ENCODE measurements around the gene MYLIP.

Gene MYLIP

GRCh38 chr6:16098211-16098610, 30.7 kb upstream of the MYLIP start:
- H3K4me3 Mint-ChIP-seq, result no peak overlapping the region
- H3K27me3 Mint-ChIP-seq, result no peaks in the 10 kb centered on the region
- no peak overlapping the region for H3K27ac Mint-ChIP-seq
- H3K9me3 Mint-ChIP-seq (ENCODE audit: low read depth), result no peaks in the 10 kb centered on the region
- no peaks in the 10 kb centered on the region for H3K4me1 Mint-ChIP-seq (ENCODE audit: low read depth)
- H3K36me3 Mint-ChIP-seq, result peaks cover 8% of the 10 kb centered on the region

GRCh38 chr6:16102208-16102607, 26.7 kb upstream of the MYLIP start:
- H3K4me1 Mint-ChIP-seq (ENCODE audit: low read depth), result no peaks in the 10 kb centered on the region
- H3K36me3 Mint-ChIP-seq, result peaks cover 3% of the 10 kb centered on the region
- no peaks in the 10 kb centered on the region for H3K27me3 Mint-ChIP-seq
- H3K27ac Mint-ChIP-seq, result no peak overlapping the region
- no peak overlapping the region for H3K4me3 Mint-ChIP-seq
- no peaks in the 10 kb centered on the region for H3K9me3 Mint-ChIP-seq (ENCODE audit: low read depth)

GRCh38 chr6:16103722-16104121, 25.2 kb upstream of the MYLIP start:
- Mint-ChIP-seq H3K27me3 (no peaks in the 10 kb centered on the region), H3K4me1 (ENCODE audit: low read depth) (no peaks in the 10 kb centered on the region), H3K4me3 (no peak overlapping the region), H3K27ac (no peak overlapping the region), H3K9me3 (ENCODE audit: low read depth) (no peaks in the 10 kb centered on the region), H3K36me3 (peaks cover 3% of the 10 kb centered on the region)

DNA sequence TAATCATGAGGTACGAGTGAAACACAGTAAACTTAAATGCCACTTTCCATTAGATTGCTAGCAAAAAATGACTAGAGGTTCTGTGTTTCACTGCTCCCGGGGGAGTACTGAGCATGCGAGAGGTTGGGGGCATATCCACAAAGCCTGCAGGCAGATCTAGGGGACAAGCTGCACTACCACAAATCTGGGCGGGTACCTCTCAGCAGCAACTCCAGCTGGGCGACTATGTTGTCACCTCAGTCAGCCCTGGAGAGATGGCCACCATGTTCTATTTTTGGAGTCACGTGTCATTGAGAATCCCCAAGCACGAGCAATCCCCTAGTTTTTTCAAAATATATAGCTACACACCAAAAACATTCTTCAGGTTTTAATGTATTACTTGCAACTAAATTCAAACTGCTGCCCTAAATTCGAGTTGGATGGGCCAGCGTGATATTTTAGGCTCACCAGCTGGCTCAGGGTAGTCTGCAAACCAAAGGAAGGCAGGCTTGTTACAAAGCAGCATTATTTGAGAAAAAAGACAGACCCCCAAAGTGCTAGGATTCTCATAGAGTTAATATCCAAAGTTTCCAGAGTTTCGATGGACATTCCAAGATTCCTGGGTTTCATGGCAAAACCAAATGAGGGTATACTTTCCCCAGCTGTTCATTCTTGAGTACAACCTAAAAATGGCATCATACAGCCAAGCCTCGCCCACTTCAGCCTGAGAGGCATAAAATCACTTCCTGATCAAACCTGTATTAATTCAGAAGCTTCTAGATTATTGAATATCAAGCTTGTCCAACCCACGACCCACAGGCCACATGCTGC, 24.1 kb upstream of the MYLIP start:
- Mint-ChIP-seq H3K4me1 (ENCODE audit: low read depth) (no peaks in the 10 kb centered on the region), H3K27ac (no peak overlapping the region), H3K27me3 (no peaks in the 10 kb centered on the region), H3K36me3 (peaks cover 3% of the 10 kb centered on the region), H3K9me3 (ENCODE audit: low read depth) (no peaks in the 10 kb centered on the region), H3K4me3 (no peak overlapping the region)

- Mint-ChIP-seq H3K27ac (no peak overlapping the region), H3K36me3 (peaks cover 3% of the 10 kb centered on the region), H3K27me3 (no peaks in the 10 kb centered on the region), H3K4me3 (no peak overlapping the region), H3K9me3 (ENCODE audit: low read depth) (no peaks in the 10 kb centered on the region), H3K4me1 (ENCODE audit: low read depth) (no peaks in the 10 kb centered on the region)
Measured at GRCh38 chr6:16105854-16106253, 23.0 kb upstream of the MYLIP start.

- H3K36me3 Mint-ChIP-seq, result no peaks in the 10 kb centered on the region
- H3K4me1 Mint-ChIP-seq (ENCODE audit: low read depth), result no peaks in the 10 kb centered on the region
- no peaks in the 10 kb centered on the region for H3K27me3 Mint-ChIP-seq
- H3K27ac Mint-ChIP-seq, result no peak overlapping the region
- H3K4me3 Mint-ChIP-seq, result no peak overlapping the region
- H3K9me3 Mint-ChIP-seq (ENCODE audit: low read depth), result no peaks in the 10 kb centered on the region
Measured at GRCh38 chr6:16106991-16107787, 21.7 kb upstream of the MYLIP start.

DNA sequence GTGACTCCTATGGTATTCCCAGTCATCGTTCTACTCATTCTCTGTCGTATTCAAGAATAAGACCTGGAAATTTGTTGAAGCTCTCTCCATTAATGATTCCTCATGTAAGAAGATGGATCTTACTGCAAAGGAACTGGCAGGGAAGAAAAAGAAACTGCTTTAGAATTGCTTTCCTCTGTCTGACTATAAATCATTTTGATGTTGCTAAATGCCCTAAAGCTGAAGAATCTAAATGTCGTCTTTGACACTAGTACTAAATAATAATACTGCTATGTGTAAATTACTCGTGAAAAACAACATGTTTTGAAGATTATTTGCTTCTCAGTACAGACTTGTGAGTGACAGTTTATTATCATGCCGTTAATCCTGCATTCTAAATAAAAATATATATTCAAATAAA, 20.5 kb upstream of the MYLIP start:
- Mint-ChIP-seq H3K4me3 (no peak overlapping the region), H3K36me3 (no peaks in the 10 kb centered on the region), H3K27ac (no peak overlapping the region), H3K27me3 (no peaks in the 10 kb centered on the region), H3K9me3 (ENCODE audit: low read depth) (no peaks in the 10 kb centered on the region), H3K4me1 (ENCODE audit: low read depth) (no peaks in the 10 kb centered on the region)

- no peaks in the 10 kb centered on the region for H3K36me3 Mint-ChIP-seq
- H3K4me1 Mint-ChIP-seq (ENCODE audit: low read depth), result no peaks in the 10 kb centered on the region
- no peaks in the 10 kb centered on the region for H3K27me3 Mint-ChIP-seq
- no peak overlapping the region for H3K27ac Mint-ChIP-seq
- H3K9me3 Mint-ChIP-seq (ENCODE audit: low read depth), result no peaks in the 10 kb centered on the region
- H3K4me3 Mint-ChIP-seq, result no peak overlapping the region
Measured at GRCh38 chr6:16108921-16109658, 19.8 kb upstream of the MYLIP start.

DNA sequence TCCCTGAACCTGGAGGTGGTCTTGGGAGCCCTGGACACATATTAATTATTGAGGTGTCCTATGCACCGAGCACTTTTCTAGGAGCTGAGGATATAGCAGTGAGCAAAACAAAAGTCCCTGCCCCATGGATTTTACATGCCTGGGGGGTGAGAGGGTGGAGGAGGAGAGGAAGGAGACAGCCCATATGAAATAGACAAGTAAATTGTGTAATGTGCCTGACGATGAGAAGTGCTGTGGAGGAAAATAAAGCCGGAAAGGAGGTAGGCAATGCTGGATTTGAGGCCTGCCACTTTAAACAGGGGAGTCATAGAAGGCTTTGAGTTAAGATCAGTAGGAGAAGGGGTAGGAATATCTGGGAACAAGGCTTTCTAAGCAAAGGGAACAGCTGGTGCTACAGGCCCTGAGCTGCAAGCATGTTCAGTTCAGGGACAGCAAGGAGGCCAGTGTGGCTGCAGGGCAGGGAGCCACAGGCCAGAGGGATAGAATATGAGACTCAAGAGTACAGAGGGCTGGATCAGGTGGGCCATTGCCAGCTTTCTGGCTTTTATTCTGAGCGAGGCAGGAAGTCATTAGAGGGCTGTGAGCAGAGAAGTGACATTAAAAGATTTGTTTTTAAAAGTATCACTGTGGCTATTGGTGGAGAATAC, 19.1 kb upstream of the MYLIP start:
- Mint-ChIP-seq H3K27ac (no peak overlapping the region), H3K9me3 (ENCODE audit: low read depth) (no peaks in the 10 kb centered on the region), H3K27me3 (no peaks in the 10 kb centered on the region), H3K36me3 (no peaks in the 10 kb centered on the region), H3K4me3 (no peak overlapping the region), H3K4me1 (ENCODE audit: low read depth) (no peaks in the 10 kb centered on the region)

GRCh38 chr6:16118825-16119224, 10.1 kb upstream of the MYLIP start:
- Mint-ChIP-seq H3K4me1 (ENCODE audit: low read depth) (no peaks in the 10 kb centered on the region), H3K9me3 (ENCODE audit: low read depth) (no peaks in the 10 kb centered on the region), H3K27ac (no peak overlapping the region), H3K4me3 (no peak overlapping the region), H3K27me3 (peaks cover 5% of the 10 kb centered on the region), H3K36me3 (no peaks in the 10 kb centered on the region)

GRCh38 chr6:16121339-16121738, 7.5 kb upstream of the MYLIP start:
- Mint-ChIP-seq H3K4me1 (ENCODE audit: low read depth) (no peaks in the 10 kb centered on the region), H3K27ac (no peak overlapping the region), H3K27me3 (peaks cover 6% of the 10 kb centered on the region), H3K4me3 (no peak overlapping the region), H3K36me3 (no peaks in the 10 kb centered on the region), H3K9me3 (ENCODE audit: low read depth) (no peaks in the 10 kb centered on the region)

- Mint-ChIP-seq H3K4me3 (no peak overlapping the region), H3K9me3 (ENCODE audit: low read depth) (no peaks in the 10 kb centered on the region), H3K36me3 (no peaks in the 10 kb centered on the region), H3K27ac (no peak overlapping the region), H3K27me3 (peaks cover 6% of the 10 kb centered on the region), H3K4me1 (ENCODE audit: low read depth) (no peaks in the 10 kb centered on the region)
Measured at GRCh38 chr6:16122197-16122596, 6.7 kb upstream of the MYLIP start.

DNA sequence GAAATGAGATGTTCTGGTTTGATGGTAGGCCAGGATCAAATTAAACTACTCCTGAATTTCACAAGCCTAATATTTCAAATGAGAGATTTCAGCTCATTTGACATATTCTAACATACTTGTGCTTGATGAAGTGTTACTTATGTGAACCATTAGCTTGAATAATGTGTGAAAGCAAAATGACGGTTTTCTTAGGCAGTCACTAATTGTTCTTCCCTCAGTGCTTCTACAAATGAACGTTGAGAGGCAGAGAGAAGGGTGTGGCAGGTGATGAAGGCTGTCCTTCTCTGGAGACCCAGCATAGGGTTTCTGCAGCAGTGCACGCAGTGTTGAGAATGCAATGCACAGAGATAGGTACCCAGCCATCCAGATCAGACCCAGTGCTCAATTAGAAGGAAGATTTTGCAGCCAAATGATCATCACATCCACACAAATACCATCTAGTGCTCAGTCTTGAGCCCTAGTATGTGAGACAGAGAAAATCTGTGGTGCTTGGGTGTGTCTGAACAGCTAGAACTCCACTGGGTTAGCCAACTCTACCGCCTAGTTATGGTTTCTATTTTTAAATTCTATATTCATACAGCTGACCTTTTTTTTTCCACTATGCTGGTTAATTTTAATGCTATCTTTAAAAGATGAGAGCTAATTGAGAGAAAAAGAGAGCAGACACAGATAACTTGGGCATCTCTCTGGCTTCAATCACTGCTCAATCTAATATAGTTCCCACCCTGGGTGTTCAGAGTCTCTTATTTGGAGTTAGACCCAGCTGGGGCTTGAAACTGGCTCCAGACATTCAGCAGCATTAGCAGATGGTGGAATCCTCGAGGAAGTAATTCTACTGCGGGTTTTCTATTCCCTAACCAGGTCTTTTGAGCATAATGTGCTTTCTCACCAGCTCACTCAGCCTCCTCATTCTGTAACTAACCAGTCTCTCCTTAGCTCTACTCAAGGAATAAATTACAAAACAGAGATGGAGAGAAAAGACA, 4.4 kb upstream of the MYLIP start:
- Mint-ChIP-seq H3K27ac (no peak overlapping the region), H3K4me3 (no peak overlapping the region), H3K9me3 (ENCODE audit: low read depth) (no peaks in the 10 kb centered on the region), H3K4me1 (ENCODE audit: low read depth) (peaks cover 4% of the 10 kb centered on the region), H3K27me3 (peaks cover 6% of the 10 kb centered on the region), H3K36me3 (no peaks in the 10 kb centered on the region)

- Mint-ChIP-seq H3K36me3 (no peaks in the 10 kb centered on the region), H3K27ac (no peak overlapping the region), H3K4me3 (no peak overlapping the region), H3K9me3 (ENCODE audit: low read depth) (no peaks in the 10 kb centered on the region), H3K27me3 (peaks cover 4% of the 10 kb centered on the region), H3K4me1 (ENCODE audit: low read depth) (peaks cover 16% of the 10 kb centered on the region)
Measured at GRCh38 chr6:16126056-16126455, 2.8 kb upstream of the MYLIP start.
